GM21576 (cell line): ENCODE results near the gene HLCS.

Experiments used
- ATAC-seq: cut with Tn5 transposase; IDR thresholded peaks from one replicate; pipeline ENCODE4 v1.9.1; 2021; ENCODE audit warnings: mild to moderate bottlenecking, moderate library complexity; ENCODE audit not compliant: unreplicated experiment

HLCS gene

DNA sequence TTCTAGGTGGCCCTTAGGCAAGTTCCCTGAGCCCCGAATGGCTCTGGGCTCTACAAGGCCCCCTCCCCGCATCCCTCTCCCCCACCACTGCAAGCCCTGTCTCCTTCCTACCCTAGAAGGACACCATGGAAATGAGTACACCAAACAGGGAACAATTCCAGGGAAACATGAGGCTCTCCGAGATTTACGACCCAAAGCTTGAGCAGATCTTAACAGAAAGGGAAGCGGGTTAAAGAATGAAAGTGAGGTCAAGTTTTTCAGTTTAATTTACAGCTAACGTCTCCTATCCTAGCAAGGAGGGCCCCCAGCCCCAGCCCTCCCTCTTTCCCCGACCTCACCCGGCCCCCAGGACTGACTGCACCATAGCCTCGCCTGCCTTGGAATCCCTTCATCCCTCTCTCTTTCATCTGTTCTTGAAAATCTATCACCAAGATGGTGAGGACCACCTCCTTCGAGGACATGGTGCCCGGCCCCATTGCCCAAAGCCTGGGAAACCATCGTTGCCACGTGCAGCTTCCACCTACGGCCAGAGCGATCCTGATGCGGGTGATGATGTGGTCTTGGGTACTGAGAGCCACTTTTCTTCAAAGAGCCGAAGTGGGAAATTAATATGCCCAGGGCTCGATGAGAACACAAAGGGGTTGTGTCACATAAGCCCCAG is 237.0 kb downstream of the HLCS start:
- no peak for ATAC-seq

DNA sequence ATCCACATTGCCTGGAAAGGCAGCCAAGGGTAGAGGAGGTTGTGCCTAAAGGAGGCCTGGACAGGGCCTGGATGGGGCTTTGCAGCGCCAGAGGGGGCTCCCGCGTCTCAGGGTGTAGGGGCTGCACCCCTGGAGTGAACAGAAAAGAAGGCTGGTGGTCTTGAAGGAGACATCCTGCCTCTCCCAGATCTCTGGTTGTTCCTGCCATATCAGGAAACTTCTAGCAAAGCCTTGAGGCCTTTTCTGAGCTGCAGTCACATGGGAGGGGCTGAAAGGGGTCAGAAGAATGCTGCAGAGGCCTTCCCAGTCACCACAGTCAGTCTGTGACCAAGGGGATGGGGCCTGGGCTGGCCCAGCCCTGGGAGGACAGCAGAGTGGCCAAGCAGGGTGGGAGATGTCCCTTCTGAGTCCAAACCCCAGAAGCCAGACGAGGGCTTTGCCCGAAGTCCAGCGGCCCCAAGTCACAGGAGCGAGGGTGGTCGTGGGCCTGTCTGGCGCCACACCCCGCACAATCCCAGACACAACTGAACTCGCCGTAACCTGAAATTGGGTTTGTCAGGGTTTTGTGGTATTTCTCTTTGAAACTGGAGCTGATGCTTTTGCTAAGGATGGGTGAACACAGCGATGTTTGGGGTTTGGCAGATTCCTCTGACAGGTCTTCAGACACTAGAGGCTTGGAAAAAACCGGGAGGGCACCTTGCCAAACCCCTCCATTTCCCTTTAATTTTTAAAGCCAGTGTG is 237.9 kb downstream of the HLCS start:
- no peak for ATAC-seq

DNA sequence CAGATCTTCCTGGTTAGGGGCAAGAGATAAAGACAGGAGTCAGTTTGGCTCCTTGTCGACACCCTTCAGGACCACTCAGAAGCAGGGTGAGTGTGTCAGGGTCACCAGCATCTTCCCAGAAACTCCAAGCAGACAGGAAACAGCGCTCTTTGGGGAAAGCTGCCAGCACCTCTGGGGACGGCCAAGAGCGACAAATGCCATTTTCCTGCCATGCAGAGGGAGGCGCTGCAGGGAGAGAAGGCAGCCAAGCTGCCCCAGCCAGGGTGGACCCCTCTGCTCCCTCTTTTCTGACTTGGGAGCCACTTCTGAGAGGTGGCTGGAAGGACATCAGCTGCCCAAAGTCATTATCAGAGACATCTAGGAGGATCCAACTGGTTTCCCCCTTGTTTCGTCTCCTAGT is 238.6 kb downstream of the HLCS start:
- no peak for ATAC-seq

DNA sequence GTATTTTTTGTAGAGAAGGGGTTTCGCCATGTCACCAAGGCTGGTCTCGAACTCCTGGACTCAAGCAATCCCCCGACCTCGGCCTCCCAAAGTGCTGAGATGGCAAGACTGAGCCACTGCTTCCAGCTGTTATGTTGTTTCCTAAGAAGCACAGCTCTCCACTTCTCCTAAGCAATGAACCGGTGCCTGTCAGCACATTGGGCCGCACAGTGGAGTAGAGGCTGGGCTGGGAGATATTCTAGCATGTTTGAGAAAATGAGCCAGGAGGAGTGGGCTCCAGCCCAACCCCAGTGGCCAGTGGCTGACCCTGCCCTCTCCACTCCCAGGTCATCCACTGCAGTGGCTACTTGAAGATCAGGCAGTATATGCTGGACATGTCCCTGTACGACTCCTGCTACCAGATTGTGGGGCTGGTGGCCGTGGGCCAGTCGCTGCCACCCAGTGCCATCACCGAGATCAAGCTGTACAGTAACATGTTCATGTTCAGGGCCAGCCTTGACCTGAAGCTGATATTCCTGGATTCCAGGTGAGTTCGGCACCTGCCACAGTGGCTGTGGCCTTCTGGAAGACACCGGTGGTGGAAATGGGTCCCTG is 240.6 kb downstream of the HLCS start:
- no peak for ATAC-seq

DNA sequence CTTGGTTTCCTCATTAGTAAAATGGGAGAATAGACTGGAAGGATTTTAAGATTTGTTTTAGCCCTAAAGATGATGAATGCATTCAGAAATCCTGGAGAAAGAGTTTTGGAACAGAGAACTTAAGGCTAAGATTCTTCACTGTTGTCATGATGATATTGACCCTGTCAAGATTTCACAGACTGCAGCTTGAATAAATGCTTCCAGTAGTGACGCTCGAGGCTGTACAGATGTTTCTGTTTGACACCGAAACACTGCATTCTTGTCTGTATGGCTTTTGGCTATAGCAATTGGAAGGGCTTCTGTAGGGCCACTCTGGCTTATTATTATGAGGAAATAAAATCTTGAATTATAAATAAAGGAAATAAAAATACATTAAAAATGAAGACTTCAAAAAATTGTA is 241.8 kb downstream of the HLCS start:
- no peak for ATAC-seq

DNA sequence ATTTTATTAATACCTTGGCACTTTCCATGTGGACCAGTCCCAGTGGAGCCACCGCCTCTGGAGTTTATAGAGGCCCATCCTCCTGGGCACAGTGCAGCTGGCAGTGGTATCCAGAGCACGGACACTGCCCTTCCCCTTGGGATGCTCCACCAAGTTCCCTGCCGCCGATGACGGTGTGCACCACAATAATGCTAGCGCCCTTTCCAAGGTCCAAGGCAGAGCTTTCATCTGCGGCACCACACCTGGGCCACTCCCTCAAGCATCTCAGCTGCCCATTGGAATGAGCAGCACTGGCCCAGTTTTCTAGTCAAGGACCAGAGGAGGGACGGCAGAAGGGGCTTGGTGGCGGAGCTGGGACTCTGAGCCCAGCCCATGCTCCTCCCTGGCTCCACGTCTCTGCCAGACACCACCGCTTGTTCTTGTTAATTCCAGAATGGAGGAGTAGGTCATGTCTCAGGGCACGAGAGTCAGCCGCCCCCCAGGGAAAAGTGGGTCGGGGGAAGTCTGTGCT is 243.0 kb downstream of the HLCS start:
- no peak for ATAC-seq

DNA sequence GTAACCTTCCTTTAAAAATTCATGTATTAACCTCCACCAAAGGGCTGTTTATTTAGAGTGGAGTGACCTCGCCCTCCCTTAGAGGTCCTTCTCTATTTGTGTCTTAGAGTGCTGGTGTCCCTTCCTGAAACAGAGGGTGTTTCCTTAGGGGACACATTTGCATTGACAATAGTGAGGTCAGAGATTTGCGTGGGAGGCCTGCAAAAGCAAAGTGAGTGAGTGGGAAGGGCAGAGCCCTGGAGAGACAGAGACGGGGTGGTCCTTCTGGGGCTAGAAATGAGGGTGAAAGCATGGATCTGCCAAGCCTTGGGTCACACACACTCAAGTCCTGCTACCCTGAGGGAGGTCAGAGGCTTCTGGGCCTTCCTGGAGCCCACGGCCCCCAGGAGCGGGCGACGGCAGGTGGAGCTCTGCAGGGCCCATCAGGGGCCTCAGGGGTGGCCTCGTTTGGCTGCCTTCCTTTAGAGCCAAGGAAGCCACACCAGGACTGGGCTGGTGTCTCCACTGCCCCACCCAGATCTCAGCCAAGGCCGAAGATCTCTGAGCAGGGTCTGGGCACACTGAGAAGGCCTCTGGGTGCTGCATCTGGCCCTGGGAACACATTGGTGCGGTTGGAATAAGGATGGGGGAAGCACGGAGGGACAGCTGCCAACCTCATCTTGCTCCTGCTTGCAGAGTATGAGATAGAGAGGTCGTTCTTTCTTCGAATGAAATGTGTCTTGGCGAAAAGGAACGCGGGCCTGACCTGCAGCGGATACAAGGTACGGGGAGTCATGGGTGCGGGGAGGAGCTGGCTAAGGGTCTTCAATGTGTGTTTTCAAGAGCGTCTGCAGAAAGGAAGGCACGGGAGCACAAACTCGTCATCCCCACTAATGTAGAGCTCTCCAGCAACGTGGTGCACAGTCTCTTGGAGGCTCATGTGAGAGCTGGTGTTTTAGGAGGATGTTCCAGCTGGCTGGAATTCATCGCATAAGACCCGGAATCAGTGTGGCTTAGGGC is 243.8 kb downstream of the HLCS start:
- ATAC-seq: no peak

DNA sequence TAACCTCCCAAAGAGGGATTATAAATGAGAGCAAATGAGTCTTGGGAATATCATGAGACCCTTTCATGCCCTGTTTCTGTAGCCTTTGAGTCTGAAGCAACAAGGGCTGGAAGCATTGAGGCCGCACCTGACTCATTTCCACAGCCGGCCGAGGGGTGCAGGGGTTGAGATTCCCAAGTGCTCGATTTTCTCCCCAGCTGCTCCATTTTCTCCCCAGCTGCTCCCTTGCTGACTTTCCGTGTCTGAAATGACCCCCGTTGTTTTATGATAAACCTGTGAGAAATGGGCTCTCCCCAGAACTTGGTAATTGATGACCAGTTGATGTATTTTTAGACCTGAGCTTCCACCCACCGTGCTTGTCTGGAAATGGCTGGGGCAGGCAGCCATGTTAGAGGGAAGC is 244.7 kb downstream of the HLCS start:
- no peak for ATAC-seq

DNA sequence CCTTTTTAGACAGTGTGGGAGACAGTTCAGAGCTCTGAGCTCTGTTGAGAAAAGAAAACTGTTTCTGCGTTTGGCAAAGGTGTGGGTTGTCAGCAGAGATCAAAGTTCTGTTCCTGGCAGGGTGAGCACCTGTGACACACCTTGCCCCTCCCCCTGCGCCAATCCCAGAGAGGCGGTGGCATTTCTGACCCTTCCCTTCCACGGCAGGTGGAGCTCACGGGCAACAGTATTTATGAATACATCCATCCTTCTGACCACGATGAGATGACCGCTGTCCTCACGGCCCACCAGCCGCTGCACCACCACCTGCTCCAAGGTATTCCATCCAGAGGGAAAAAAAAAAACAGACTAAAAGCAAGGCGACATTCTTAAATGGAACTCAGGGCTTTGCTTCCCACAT is 246.9 kb downstream of the HLCS start:
- ATAC-seq: no peak

DNA sequence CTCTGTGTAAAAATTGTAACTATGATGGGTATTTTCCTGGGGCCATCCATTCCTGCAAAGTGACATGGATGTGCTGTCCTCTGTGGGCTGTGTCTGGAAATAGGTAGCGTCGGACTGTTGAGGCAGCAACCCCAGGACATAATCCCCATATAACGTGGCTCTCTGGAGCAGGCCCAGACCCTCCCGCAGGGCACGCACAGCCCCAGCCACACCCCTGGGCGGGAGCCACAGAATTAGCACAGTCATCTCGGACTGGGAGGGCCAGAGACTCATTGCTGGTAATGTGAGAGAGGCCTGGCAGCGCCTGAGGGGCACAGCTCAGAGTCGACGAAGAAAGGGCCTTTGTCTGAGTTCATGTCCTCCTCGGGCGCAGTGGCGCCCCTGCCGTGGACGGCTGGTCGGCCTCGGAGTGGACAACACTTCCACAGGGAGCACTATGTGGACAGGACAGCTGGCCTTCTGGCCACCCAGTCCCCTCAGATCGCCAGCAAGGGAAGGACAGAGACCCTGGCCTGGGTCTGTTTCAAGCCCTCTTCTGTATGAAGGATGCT is 247.4 kb downstream of the HLCS start:
- no peak for ATAC-seq

DNA sequence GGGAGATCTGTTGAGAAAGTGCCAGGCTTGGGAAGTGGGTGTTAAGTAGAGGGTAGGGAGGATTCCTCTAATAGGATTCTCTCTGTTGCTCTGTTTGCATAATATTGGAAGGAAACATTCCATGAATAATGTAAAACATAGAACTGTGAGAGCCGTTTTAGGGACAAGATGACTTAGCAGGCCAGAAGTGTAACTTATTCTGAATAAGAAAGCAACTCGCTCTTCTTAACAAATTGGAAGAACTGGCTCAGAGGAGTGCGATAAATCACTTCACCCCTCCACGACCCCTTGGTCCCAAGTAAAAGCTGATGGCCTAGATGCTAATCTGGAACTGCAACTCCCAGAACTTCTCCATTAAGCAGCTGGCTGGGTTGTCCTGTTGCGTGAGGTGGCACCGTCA is 248.5 kb downstream of the HLCS start:
- ATAC-seq: no peak

DNA sequence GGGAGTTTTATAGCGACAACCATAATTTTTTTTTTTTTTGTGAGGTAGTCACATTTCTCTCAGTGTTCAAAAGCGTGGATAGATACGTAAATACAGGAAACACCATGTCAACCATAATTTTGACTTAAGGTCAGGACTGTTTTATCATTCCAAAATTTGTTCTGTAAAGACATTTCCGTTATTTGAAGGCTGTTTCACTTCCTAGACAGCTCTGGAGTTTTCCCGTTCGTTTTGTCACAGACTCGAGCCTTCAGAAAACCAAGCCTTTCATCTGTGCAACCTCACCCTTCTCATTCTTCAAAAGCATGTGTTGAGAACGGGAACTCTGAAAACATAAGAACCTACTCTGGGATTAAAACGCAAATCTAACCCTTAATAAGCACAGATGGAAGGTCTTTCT is 249.6 kb downstream of the HLCS start:
- no peak for ATAC-seq

DNA sequence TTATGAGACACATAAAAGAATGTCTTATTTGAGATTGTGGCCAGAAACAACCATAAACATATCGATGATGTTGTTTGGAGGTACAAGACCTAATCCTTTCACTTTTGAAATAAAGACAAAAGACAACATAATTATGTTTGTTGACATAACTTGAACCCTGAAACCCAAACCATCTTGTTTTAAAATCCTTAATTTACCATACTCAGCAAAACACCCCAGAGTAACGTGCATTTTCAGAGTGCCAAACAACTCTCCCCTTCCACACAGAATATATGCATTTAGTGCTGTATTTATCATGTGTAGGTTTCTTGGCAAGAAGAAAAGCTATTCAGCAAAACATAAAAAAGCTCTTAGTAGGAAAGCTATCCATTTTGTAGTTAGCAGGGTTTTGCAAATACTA is 250.1 kb downstream of the HLCS start:
- no peak for ATAC-seq

DNA sequence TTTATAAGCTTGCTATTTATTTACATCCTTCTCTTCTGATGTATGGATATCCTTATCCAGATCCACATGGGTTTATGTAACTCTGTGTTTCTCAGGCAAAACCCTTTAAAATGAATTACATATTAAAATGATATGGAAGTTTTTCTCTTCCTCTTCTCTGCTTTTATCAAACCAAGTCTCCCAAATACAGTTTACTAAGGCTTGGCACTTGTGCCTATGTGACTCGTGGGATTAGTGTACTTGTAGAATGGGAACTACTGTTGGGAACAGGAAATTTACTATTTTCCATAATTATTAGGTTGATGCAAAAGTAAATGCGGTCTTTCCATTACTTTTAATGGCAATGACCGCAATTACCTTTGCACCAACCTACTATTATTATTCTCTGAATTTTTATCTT is 252.7 kb downstream of the HLCS start:
- no peak for ATAC-seq

DNA sequence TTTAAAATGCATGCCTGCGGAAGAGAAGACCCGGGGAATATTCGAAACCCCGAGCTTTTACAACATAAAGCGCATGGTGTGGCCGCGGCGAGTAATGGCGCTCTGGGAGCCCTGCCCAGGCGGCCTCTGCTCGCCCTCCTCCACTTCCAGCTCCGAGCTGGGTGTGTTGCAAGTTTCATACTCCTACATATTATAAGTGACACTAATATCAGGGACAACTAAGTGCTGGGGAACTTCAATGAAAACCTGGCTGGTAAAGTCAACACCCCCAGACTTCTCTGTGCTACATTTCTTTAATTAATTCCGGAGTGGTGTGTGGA is 255.8 kb downstream of the HLCS start:
- ATAC-seq: no peak

DNA sequence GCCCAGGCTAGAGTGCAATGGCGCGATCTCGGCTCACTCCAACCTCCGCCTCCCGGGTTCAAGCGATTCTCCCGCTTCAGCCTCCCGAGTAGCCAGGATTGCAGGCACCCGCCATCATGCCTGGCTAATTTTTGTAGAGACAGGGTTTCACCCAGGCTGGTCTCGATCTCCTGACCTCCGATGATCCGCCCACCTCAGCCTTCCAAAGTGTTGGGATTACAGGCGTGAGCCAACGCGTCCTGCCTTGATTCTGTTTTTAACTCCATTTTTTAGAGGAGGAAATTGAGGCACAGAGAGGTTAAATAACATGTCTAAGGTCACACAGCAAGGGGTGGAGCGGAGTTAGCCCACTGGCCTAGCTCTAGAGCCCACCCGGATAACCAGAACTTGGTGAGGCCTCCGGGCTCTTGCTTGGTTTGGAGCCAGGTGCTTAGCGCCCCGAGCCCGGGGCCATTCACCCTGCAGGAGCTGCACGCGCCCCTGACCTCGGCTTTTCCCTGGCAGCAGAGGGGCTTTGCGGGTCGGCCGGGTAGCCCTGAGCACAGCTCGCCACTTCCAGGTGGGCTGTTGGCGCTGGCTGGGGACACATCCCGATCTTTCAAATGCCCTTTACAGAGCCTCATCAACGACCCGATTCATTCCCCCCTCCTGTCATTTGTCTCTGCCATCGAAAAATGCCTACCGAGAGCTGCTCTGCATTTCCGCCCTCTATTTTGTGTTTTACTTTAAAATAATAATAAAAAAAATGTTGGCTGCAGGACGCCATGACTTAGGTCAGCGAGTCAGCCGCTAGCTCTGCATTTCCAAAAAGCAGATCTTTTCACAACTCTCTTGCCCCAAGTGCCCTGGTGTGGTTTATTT is 256.4 kb downstream of the HLCS start:
- no peak for ATAC-seq

DNA sequence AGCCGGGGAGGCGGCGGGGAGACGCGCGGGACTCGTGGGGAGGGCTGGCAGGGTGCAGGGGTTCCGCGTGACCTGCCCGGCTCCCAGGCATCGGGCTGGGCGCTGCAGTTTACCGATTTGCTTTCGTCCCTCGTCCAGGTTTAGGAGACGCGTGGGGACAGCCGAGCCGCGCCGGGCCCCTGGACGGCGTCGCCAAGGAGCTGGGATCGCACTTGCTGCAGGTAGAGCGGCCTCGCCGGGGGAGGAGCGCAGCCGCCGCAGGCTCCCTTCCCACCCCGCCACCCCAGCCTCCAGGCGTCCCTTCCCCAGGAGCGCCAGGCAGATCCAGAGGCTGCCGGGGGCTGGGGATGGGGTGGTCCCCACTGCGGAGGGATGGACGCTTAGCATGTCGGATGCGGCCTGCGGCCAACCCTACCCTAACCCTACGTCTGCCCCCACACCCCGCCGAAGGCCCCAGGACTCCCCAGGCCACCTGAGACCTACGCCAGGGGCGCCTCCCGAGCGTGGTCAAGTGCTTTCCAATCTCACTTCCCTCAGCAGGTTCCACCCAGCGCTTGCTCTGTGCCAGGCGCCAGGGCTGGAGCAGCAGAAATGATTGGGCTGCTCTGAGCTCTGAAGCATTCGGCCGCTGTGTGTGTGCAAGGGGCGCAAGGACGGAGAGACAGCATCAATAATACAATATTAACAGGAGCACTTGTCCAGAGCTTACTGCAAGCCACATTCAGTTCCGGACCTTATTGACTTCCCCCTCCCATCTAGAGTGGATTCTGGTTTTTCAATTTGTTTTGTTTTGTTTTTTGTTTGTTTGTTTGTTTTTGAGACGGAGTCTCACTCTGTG is 257.2 kb downstream of the HLCS start:
- no peak for ATAC-seq

DNA sequence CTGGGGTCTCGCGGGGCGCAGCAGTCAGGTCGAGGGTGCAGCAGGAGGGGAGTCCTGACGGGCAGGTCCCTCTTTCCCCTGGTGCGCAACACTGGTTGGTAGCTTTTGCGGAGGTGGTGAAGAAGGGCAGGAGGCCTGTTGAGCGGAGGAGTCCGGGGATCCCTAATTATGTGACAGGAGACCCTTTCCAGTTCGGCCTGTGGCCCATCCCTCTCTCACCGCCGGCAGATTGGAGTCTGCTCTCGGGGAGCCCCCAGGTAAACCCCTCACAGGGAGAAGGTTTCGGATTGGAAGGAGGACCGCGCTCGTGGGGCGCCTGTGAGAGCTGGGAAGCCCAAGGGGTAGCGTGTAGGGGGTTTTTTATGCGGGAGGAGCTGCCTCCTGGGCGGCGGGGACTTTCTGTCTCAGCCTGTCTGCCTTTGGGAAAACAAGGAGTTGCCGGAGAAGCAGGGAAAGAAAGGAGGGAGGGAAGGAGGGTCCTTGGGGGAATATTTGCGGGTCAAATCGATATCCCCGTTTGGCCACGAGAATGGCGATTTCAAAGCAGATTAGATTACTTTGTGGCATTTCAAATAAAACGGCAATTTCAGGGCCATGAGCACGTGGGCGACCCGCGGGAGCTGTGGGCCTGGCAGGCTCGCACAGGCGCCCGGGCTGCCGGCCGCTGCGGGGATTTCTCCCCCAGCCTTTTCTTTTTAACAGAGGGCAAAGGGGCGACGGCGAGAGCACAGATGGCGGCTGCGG is 258.0 kb downstream of the HLCS start:
- ATAC-seq: no peak
